GM12878 (cell line): ENCODE results near the gene KIF15. TPM values are rescaled to one million over a fixed set of nuclear protein-coding genes. Genes with fewer than 3 reads are reported as not detected.

ENCODE experiments used
- ATF7 ChIP-seq: fragments of 450-650 bp; IDR thresholded peaks from 2 replicates; pipeline ENCODE4 v1.6.1; 2016; ENCODE audit warnings: low read depth, mild to moderate bottlenecking
- BACH1 ChIP-seq: fragments of 450-650 bp; IDR thresholded peaks from 2 replicates; pipeline ENCODE4 v1.6.1; 2017; ENCODE audit warnings: mild to moderate bottlenecking, borderline replicate concordance
- BCL3 ChIP-seq: IDR thresholded peaks from 2 replicates; pipeline ENCODE4 v1.6.1; 2011; ENCODE audit warnings: borderline replicate concordance, low read depth, mild to moderate bottlenecking, moderate library complexity, low read length; ENCODE audit not compliant: insufficient read depth, poor library complexity, severe bottlenecking
- CHD2 ChIP-seq: IDR thresholded peaks from 2 replicates; pipeline ENCODE4 v1.6.1; 2011; ENCODE audit warnings: low read depth, low read length, improper control_type of control experiment, borderline replicate concordance
- E2F4 ChIP-seq: IDR thresholded peaks from 2 replicates; pipeline ENCODE4 v1.6.1; 2012; ENCODE audit warnings: low read depth, low read length, improper control_type of control experiment
- FOXK2 ChIP-seq: fragments of 450-650 bp; IDR thresholded peaks from 2 replicates; pipeline ENCODE4 v1.6.1; 2017; ENCODE audit warnings: mild to moderate bottlenecking, moderate library complexity
- HCFC1 ChIP-seq: fragments of 150-350 bp; IDR thresholded peaks from 2 replicates; pipeline ENCODE4 v1.6.1; 2014; ENCODE audit warnings: low read length
- HSF1 ChIP-seq: fragments of 150-350 bp; IDR thresholded peaks from 2 replicates; pipeline ENCODE4 v1.6.1; 2014; ENCODE audit warnings: mild to moderate bottlenecking, low read depth, low read length
- IRF4 ChIP-seq: IDR thresholded peaks from 2 replicates; pipeline ENCODE4 v1.6.1; 2011; ENCODE audit warnings: low read depth, low read length
- KAT2A ChIP-seq: conservative IDR thresholded peaks from 2 replicates; pipeline ENCODE4 v1.6.1; 2011; ENCODE audit warnings: low read depth, low read length; ENCODE audit not compliant: control insufficient read depth
- MLLT1 ChIP-seq: fragments of 450-650 bp; IDR thresholded peaks from 2 replicates; pipeline ENCODE4 v1.6.1; 2016; ENCODE audit warnings: mild to moderate bottlenecking
- RUNX3 ChIP-seq: IDR thresholded peaks from 2 replicates; pipeline ENCODE4 v1.6.1; 2012; ENCODE audit warnings: low read length, inconsistent platforms
- SIN3A ChIP-seq: IDR thresholded peaks from 2 replicates; pipeline ENCODE4 v1.6.1; 2012; ENCODE audit warnings: low read depth, low read length, improper control_type of control experiment
- SP1 ChIP-seq: IDR thresholded peaks from one replicate; pipeline ENCODE4 v1.6.1; 2011; ENCODE audit warnings: low read depth, low read length
- TBL1XR1 ChIP-seq: IDR thresholded peaks from 2 replicates; pipeline ENCODE4 v1.6.1; 2012; ENCODE audit warnings: low read depth, low read length, improper control_type of control experiment
- USF2 ChIP-seq: IDR thresholded peaks from 2 replicates; pipeline ENCODE4 v1.6.1; 2011; ENCODE audit warnings: low read depth, low read length, improper control_type of control experiment, borderline replicate concordance
- ZNF687 ChIP-seq: fragments of 450-650 bp; IDR thresholded peaks from 2 replicates; pipeline ENCODE4 v1.6.1; 2017; ENCODE audit warnings: mild to moderate bottlenecking, moderate library complexity
- ZSCAN29 ChIP-seq: fragments of 450-650 bp; IDR thresholded peaks from 2 replicates; pipeline ENCODE4 v1.6.1; 2017; ENCODE audit warnings: mild to moderate bottlenecking, moderate library complexity
- ZZZ3 ChIP-seq: IDR thresholded peaks from 2 replicates; pipeline ENCODE4 v1.6.1; 2011; ENCODE audit warnings: low read depth; ENCODE audit not compliant: control insufficient read depth, insufficient read length
- polyA plus RNA-seq, 11 experiments: library from polyadenylated mRNA; depleted of rRNA in 4 of 11; unstranded in 6 of 11; stranded (reverse) in 5 of 11; fragments of >200 nt; fragmentation: Nextera tagmentation in 4 of 11; fragmentation: Illumina TruSeq in 1 of 11; extraction: Ambion mirVana in 4 of 11; extraction: Trizol in 1 of 11; gene quantifications; 1 replicate in 1 of 11; 2 replicates in 10 of 11; pipeline versions ENCODE4 v1.2.1 to v1.2.3, GENCODE V29; 2011 to 2016; ENCODE audit warnings: inconsistent platforms in 2 of 11, missing spikeins in 2 of 11, low read depth in 1 of 11
- total RNA-seq, 4 experiments: library from RNA; depleted of rRNA in 3 of 4; stranded (reverse); fragments of >200 nt in 3 of 4; fragmentation: Illumina TruSeq in 1 of 4; extraction: Trizol in 1 of 4; gene quantifications; 2 replicates each; pipeline versions ENCODE4 v1.2.1 to v1.2.3, GENCODE V29; 2013 to 2021

The KIF15 gene
- total and polyA plus RNA-seq, 10 of the 15 experiments (the other 5 are each of a cell fraction or from before 2014, with no cell fraction given) = 12.3 to 51.8 (median 26.0) TPM

GRCh38 chr3:44761424-44762169 is at the start of gene KIF15, which contains the start of gene KIAA1143 (continued):
- TF ChIP-seq ZNF687 (peak; percentile 62; the same call in 1 of the 2 replicates), HSF1 (0 out of 2 replicates have a peak, but pooled peaks have one; percentile 48), TBL1XR1 (0 out of 2 replicates have a peak, but pooled peaks have one; percentile 76), ATF7 (peak; percentile 96), MLLT1 (peak; percentile 60; the same call in 1 of the 2 replicates), BCL3 (peak; percentile 21), RUNX3 (peak; percentile 53; the same call in 1 of the 2 replicates), ZZZ3 (no peak), SIN3A (peak; percentile 99), IRF4 (no peak), HCFC1 (peak; percentile 91), E2F4 (peak; percentile 99), FOXK2 (peak; percentile 44; the same call in 1 of the 2 replicates), BACH1 (peak; percentile 68; the same call in 1 of the 2 replicates), KAT2A (no peak), USF2 (no peak; the same call in 1 of the 2 replicates), CHD2 (peak; percentile 87), SP1 (peak; percentile 94), ZSCAN29 (no peak)
